GM18870 (cell line): ENCODE measurements around the gene GABBR2.
"Not testable (repeated sequence)": the region's sequence is repeated elsewhere in the genome, so short reads cannot be mapped to it uniquely, and the experiment has no call there.

Source experiments
- ATAC-seq: cut with Tn5 transposase; IDR thresholded peaks from one replicate; pipeline ENCODE4 v1.9.1; 2021; ENCODE audit warnings: moderate library complexity; ENCODE audit not compliant: unreplicated experiment

Gene GABBR2

DNA sequence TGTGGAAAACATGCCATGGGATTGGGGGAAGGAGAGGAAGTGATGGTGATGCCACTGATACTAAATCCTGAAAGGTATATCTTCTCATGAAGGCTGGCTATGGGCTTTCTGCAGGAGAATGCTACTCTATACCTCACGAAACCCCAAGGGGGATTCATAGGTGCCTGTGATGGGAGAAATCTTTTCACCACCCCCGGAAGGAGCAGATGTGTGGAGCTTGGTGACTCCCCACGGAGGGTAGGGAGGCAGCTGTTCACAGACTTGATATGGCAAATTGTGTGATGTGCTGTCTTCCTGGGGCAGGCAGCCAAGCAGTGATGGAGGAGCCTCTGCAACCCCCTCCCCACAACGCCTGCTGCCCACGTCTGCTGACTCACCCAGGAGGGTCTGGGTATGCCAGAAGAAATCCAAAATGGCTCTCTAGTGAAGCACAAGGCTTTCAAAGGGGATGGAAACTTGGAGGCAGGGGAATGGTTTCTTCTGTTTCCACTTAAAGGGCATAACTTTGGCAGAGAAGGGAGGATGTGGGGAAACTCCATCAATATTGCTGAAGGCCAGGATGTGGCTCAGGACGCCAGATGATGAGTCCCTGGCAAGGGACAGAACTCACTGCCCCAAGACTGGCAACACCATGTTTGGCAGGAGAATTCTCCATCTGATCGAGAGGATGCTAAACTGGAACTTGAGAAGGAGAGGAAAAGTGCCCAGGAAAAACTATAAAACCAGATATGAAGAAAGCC is 188.3 kb downstream of the GABBR2 start:
- no peak for ATAC-seq

DNA sequence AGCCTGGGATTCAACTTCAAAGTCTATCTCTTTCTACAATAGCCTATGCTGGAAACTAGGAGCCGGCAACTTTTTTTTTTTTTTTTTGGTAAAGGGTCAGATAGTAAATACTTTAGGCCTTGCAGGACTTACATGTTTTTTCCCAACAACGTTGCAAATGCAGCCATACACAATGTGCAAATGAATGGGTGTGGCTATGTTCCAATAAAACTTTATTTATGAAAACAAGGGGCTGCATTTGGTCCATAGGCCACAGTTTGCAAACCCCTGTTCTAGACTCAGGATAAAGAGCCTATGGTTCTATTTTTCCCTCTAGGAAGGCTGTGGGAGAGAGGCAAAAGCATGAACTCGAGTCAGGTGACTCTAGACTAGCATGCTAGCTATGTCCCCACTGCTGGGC is 189.1 kb downstream of the GABBR2 start:
- no peak for ATAC-seq

DNA sequence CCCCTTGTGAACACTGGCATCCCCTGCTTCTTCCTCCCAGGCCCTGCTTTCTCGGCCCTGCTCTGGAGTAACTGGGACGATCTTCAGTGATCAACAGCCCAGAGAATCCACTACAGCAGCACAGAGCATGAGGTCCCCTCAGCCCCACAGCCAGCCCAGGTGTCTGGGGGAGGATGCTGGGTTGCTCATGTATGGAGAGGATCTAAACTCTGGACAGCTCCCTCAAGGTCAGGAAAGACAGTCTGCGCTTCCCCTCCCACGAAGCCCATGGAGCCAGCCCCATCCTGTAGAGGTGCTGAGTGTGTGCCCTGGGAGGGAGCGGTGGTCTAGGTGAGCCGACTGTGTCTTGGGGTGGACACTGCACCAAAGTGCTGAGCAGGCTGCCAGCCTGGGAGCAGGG is 190.2 kb downstream of the GABBR2 start:
- no peak for ATAC-seq

DNA sequence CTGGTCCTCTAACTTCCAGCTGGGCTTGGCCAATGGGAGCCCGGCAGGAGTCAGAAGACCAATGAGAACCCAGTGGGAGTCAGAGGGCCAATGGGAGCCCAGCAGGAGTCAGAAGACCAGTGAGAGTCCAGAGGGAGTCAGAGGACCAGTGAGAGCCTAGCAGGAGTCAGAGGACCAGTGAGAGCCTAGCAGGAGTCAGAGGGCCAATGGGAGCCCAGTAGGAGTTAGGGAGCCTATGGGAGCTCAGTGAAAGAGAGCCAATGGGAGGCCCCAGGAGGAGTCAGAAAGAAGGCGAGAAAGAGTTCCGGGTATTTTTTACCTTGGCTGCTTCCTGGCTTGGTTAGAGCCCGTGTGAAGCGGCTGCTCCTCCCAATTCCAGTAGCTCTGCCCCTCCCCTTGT is 191.0 kb downstream of the GABBR2 start:
- no peak for ATAC-seq

GRCh38 chr9:98516897-98517503 is 191.7 kb downstream of the GABBR2 start:
- ATAC-seq, result no peak

DNA sequence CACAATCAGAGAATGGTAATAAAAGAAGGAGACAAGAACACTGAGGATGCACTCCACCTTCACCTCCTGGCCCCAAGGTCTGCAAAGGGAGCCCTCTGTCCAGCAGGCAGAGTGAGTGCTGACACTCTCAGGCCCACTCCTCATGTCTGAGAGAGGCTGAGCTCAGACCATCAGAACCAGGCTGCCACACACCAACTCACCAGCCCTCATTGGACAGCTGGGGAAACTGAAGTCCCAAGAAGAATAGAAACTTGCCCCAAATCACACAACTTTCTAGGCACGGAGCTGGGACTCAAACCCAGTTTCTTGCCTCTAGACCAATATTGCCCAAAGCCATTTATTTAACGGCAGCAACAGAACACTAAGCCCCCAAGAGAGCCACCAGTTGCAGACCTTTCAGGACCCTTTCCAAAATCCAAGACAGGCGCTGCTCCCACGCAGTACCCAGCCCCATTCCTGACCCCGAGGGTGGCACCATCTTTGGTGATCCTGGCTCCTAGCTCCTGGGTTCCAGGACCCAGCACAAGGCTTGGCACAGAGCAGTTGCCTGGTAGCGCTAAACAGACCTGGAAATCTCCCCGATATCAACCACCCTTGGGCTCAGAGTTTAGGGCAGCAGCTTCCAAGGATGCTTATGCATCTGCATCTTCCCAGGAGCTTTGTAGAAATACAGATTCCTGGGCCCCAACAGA is 192.4 kb downstream of the GABBR2 start:
- ATAC-seq, result no peak

- no peak for ATAC-seq
Measured at GRCh38 chr9:98515506-98516204, 193.1 kb downstream of the GABBR2 start.

- ATAC-seq, result no peak
Measured at GRCh38 chr9:98514841-98515240, 193.9 kb downstream of the GABBR2 start.

GRCh38 chr9:98508217-98508919 is 200.4 kb downstream of the GABBR2 start:
- not testable (repeated sequence) for ATAC-seq

DNA sequence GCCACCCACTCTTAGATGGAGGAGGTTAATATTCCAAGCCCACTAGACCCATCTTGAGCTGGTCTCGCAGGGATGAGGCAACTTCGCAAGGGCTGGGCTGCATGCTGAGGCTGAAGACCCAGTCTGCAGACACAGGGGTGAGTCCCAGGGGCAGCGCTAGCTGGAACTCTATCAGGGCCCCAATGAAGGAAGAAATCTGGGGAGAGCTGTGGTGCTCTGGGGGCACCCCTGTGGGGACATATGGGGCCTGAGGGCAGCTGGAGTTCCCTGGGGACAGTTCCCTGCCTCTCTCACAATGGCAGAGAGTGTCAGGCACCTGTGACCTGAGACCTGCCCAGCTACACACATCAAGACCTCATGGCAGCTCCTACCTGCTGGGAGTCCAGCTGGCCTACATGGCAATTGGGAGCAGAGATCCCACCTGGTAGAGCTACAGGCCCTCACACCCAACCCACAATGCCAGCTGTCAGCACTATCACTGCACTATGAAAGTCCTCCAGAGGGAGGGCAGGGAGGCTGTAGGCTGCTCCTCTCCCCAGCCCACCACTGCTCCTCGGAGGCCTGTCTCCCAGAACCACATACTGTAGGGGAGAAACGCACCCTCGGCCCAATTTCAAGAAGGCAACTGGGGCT is 202.2 kb downstream of the GABBR2 start:
- no peak for ATAC-seq

DNA sequence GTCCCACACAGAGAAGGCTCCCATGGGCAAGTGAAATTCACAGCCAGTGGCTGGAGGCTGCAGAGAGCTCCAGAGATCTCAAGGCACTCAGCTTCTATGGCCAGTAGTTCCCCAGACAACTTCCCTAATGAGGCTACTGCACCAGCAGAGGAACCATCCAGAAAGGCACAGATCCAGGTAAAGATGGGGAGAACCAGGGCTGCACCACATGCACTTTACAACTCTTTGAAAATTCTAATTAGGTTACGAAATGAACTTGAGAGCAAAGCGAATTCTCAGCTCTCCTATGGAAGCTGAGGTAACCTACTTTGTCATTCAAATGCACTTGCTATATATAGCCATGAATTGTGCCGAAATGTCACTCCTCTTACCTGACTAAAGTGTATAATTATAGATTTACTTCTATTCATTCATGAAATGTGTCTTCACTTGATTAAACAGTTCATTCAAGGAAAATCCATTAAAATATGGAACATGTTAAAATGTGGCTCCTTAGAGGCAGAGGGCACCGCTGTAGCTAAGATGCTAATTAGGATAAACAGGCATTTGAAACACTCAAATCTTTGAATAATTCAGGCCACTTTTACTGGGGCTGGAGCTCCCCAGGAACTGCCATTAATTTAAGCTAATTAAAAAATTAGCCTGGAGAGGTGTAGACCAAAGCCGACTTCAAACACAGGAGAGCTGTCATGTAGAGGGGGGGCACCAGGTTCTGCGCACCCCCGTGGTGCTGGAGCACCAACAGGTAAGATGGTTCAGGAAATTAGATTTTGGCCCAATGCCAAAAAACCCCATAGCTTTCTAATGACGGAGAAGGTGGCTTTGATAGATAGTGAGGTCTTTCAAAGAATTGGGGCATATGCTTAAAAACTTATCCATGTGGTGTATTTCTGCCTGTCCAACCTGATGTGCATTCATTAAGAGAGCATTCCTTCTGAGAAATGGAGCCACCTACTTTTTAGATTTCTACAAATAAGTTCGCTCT is 204.1 kb downstream of the GABBR2 start:
- no peak for ATAC-seq

DNA sequence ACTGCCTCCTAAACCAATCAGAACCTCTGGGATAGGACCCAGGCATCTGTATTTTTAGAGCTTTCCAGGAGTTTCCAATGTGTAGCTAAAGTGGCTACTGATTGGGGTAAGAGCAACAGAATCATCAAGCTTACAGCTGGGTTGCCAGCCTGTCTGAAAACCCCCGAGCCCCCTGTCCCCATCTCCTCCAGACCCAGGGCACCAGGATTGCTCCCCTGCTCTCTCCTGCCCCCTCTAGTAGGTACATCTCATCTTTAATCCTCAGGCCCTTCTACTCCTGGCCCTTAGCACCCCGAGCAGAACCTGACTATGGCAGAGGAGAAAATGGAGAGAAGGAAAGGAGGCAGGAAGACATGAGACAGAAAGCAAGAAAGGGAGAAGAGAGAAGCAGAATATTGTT is 204.9 kb downstream of the GABBR2 start:
- ATAC-seq, result no peak

GRCh38 chr9:98502976-98503325 is 205.8 kb downstream of the GABBR2 start:
- ATAC-seq, result no peak

- no peak for ATAC-seq
Measured at GRCh38 chr9:98502311-98502975, 206.3 kb downstream of the GABBR2 start.

DNA sequence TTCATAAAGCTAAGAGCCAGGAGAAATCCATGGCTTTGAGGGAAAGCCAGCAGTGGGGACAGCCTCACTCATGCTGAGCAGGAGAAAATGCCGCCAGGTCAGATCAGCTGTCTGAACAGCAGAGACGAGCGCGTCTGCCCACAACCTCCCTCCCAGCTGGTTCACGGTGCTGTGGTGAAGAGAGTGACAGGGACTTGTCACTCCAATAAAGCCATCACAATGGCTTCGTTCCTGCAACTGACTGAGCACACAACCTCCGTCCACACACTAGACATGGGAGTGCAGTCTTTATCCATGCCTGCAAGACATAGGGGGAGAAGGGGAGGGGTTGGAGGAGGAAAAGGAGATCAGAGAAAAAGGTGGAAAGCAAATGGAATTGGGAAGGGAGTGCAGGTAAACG is 206.9 kb downstream of the GABBR2 start:
- ATAC-seq, result no peak

DNA sequence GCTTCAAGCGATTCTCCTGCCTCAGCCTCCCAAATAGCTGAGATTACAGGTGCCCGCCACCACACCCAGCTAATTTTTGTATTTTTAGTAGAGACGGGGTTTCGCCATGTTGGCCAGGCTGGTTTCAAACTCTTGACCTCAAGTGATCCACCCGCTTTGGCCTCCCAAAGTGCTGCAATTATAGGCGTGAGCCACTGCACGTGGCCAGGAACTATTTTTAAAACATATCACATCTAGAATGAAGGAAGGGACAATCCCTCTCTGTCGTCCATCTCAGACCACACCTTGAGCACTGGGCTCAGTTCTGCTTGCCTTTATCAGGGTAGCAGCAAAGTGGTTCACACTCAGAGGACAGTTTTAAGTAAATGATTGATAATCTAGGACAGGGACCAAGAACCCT is 207.5 kb downstream of the GABBR2 start:
- not testable (repeated sequence) for ATAC-seq

GRCh38 chr9:98500337-98500919 is 208.3 kb downstream of the GABBR2 start:
- ATAC-seq, result no peak

- ATAC-seq, result no peak
Measured at GRCh38 chr9:98495530-98495929, 213.2 kb downstream of the GABBR2 start.
